HG03558 (cell line): Measurements from ENCODE around the gene GDPD4.

ENCODE experiments used
- ATAC-seq: cut with Tn5 transposase; IDR thresholded peaks from one replicate; pipeline ENCODE4 v1.9.1; 2021; ENCODE audit warnings: moderate number of reproducible peaks; ENCODE audit not compliant: unreplicated experiment; ENCODE audit errors: extremely low read depth

GDPD4 gene

GRCh38 chr11:77207019-77207485 lies 94.4 kb downstream of the GDPD4 start:
- no peak for ATAC-seq

GRCh38 chr11:77206264-77207018 lies 95.0 kb downstream of the GDPD4 start:
- no peak for ATAC-seq

- no peak for ATAC-seq
These were observed 95.8 kb downstream of the GDPD4 start for GRCh38 chr11:77205467-77206263.

- ATAC-seq: no peak
These were observed 96.6 kb downstream of the GDPD4 start for GRCh38 chr11:77204754-77205466.

- no peak for ATAC-seq
These were observed 97.4 kb downstream of the GDPD4 start for GRCh38 chr11:77203901-77204753.

GRCh38 chr11:77202941-77203900 lies 98.3 kb downstream of the GDPD4 start:
- ATAC-seq: no peak

- ATAC-seq: no peak
These were observed 99.3 kb downstream of the GDPD4 start for GRCh38 chr11:77201991-77202841.

- no peak for ATAC-seq
These were observed 100.1 kb downstream of the GDPD4 start for GRCh38 chr11:77201370-77201769.

GRCh38 chr11:77200351-77201268 lies 100.9 kb downstream of the GDPD4 start:
- ATAC-seq: no peak

- no peak for ATAC-seq
These were observed 102.2 kb downstream of the GDPD4 start for GRCh38 chr11:77199137-77199745.

- no peak for ATAC-seq
These were observed 103.0 kb downstream of the GDPD4 start for GRCh38 chr11:77198440-77198849.

GRCh38 chr11:77197626-77198320 lies 103.7 kb downstream of the GDPD4 start:
- ATAC-seq: no peak

GRCh38 chr11:77196961-77197360 lies 104.5 kb downstream of the GDPD4 start:
- no peak for ATAC-seq

- no peak for ATAC-seq
These were observed 106.3 kb downstream of the GDPD4 start for GRCh38 chr11:77195071-77195755.
